Smooth muscle cell (in vitro differentiated cells): ENCODE results near the gene MYO1D. TPM values are rescaled to one million over a fixed set of nuclear protein-coding genes. Genes with fewer than 3 reads are reported as not detected.

Source experiments
- DNase-seq: peaks from one replicate; lab custom pipeline; 2025; ENCODE audit not compliant: unreplicated experiment; lab: John Stamatoyannopoulos, UW
- H2AFZ ChIP-seq: fragments of 200-600 bp; sonication (generic); 2 replicates; pipeline ENCODE4 v1.6.0; 2016; ENCODE audit warnings: antibody characterized with exemption, low read depth, mild to moderate bottlenecking
- H3F3A ChIP-seq: fragments of 200-600 bp; sonication (generic); 2 replicates; pipeline ENCODE4 v1.6.0; 2017; ENCODE audit warnings: antibody characterized with exemption, low read depth
- H3K27ac ChIP-seq: fragments of 200-600 bp; sonication (generic); 2 replicates; pipeline ENCODE4 v1.5.1; 2016; ENCODE audit warnings: low read depth, mild to moderate bottlenecking
- H3K27me3 ChIP-seq: fragments of 200-600 bp; sonication (generic); 2 replicates; pipeline ENCODE4 v1.6.1; 2016; ENCODE audit warnings: low read depth, mild to moderate bottlenecking
- H3K36me3 ChIP-seq: fragments of 200-600 bp; sonication (generic); 2 replicates; pipeline ENCODE4 v1.5.1; 2016; ENCODE audit warnings: low read depth
- H3K4me1 ChIP-seq: fragments of 200-600 bp; sonication (generic); 2 replicates; pipeline ENCODE4 v1.5.1; 2016; ENCODE audit warnings: low read depth
- H3K4me2 ChIP-seq: fragments of 200-600 bp; sonication (generic); 2 replicates; pipeline ENCODE4 v1.6.0; 2016; ENCODE audit warnings: mild to moderate bottlenecking
- H3K4me3 ChIP-seq: fragments of 200-600 bp; sonication (generic); 2 replicates; pipeline ENCODE4 v1.5.1; 2016; ENCODE audit warnings: mild to moderate bottlenecking
- H3K79me2 ChIP-seq: fragments of 200-600 bp; sonication (generic); 2 replicates; pipeline ENCODE4 v1.6.0; 2016; ENCODE audit warnings: low read depth, mild to moderate bottlenecking
- H3K9ac ChIP-seq: fragments of 200-600 bp; sonication (generic); 2 replicates; pipeline ENCODE4 v1.6.0; 2016; ENCODE audit warnings: low read depth
- H3K9me3 ChIP-seq: fragments of 200-600 bp; sonication (generic); replicated peaks from 2 replicates; pipeline ENCODE4 v1.5.1; 2016; ENCODE audit warnings: low read depth
- H4K20me1 ChIP-seq: fragments of 200-600 bp; sonication (generic); 2 replicates; pipeline ENCODE4 v1.6.0; 2016; ENCODE audit warnings: low read depth
- WGBS: methylation state at CpG from one replicate; pipeline ENCODE4 v1.1.7; 2016; ENCODE audit warnings: low lambda C conversion rate; 5-methylcytosine and 5-hydroxymethylcytosine counted together
- polyA plus RNA-seq: library from polyadenylated mRNA; unstranded; fragments of >200 nt; fragmentation: Nextera tagmentation; extraction: Ambion mirVana; gene quantifications from 2 replicates; pipeline ENCODE4 v1.2.1, GENCODE V29; 2016
- total RNA-seq: library from RNA; depleted of rRNA; stranded (reverse); fragments of >200 nt; gene quantifications from 2 replicates; pipeline ENCODE4 v1.2.3, GENCODE V29; 2014
- TF ChIP-seq, protein P1 (sequence below): fragments of 200-600 bp; sonication (generic); IDR thresholded peaks from 2 replicates; pipeline ENCODE4 v1.5.1; 2017; ENCODE audit warnings: borderline replicate concordance, mild to moderate bottlenecking, antibody characterized with exemption; ENCODE audit not compliant: insufficient read depth, poor library complexity, severe bottlenecking

Gene MYO1D
- total and polyA plus RNA-seq, 2 experiments from 2014 or later = 13.9 to 35.7 TPM

GRCh38 chr17:32801641-32802040 is 75.3 kb downstream of the MYO1D start:
- Histone ChIP-seq H3K4me1 (no peaks in the 10 kb centered on the region), H3K4me2 (no peak overlapping the region), H3F3A (no peaks in the 10 kb centered on the region), H3K27ac (no peak overlapping the region), H4K20me1 (no peaks in the 10 kb centered on the region), H3K27me3 (no peaks in the 10 kb centered on the region), H3K79me2 (peaks cover 14% of the 10 kb centered on the region), H3K9ac (no peak overlapping the region), H3K36me3 (no peaks in the 10 kb centered on the region), H2AFZ (no peak overlapping the region), H3K4me3 (no peak overlapping the region), H3K9me3 (no peaks in the 10 kb centered on the region)
- DNase-seq = no peak
- TF ChIP-seq, protein P1, sequence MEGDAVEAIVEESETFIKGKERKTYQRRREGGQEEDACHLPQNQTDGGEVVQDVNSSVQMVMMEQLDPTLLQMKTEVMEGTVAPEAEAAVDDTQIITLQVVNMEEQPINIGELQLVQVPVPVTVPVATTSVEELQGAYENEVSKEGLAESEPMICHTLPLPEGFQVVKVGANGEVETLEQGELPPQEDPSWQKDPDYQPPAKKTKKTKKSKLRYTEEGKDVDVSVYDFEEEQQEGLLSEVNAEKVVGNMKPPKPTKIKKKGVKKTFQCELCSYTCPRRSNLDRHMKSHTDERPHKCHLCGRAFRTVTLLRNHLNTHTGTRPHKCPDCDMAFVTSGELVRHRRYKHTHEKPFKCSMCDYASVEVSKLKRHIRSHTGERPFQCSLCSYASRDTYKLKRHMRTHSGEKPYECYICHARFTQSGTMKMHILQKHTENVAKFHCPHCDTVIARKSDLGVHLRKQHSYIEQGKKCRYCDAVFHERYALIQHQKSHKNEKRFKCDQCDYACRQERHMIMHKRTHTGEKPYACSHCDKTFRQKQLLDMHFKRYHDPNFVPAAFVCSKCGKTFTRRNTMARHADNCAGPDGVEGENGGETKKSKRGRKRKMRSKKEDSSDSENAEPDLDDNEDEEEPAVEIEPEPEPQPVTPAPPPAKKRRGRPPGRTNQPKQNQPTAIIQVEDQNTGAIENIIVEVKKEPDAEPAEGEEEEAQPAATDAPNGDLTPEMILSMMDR = no peak
- WGBS = 69% methylated on average over 2 of the region's 2 CpGs

GRCh38 chr17:32801193-32801592 is 75.7 kb downstream of the MYO1D start:
- no peaks in the 10 kb centered on the region for H3K9me3 ChIP-seq
- TF ChIP-seq, protein P1 = no peak
- no peak for DNase-seq
- 98% methylated on average over 4 of the region's 4 CpGs for WGBS
- H3K27ac ChIP-seq = no peak overlapping the region
- H3K36me3 ChIP-seq = no peaks in the 10 kb centered on the region
- no peak overlapping the region for H3K4me3 ChIP-seq
- H3K4me2 ChIP-seq = no peak overlapping the region
- no peaks in the 10 kb centered on the region for H3K27me3 ChIP-seq
- peaks cover 14% of the 10 kb centered on the region for H3K79me2 ChIP-seq
- H4K20me1 ChIP-seq = no peaks in the 10 kb centered on the region
- H3K4me1 ChIP-seq = no peaks in the 10 kb centered on the region
- no peak overlapping the region for H2AFZ ChIP-seq
- H3F3A ChIP-seq = no peaks in the 10 kb centered on the region
- no peak overlapping the region for H3K9ac ChIP-seq

GRCh38 chr17:32798938-32799337 is 78.0 kb downstream of the MYO1D start:
- TF ChIP-seq, protein P1 = no peak
- no peak overlapping the region for H2AFZ ChIP-seq
- no peaks in the 10 kb centered on the region for H3K9me3 ChIP-seq
- no peak overlapping the region for H3K9ac ChIP-seq
- 97% methylated on average over 1 of the region's 1 CpG for WGBS
- H3K4me1 ChIP-seq = no peaks in the 10 kb centered on the region
- H3F3A ChIP-seq = no peaks in the 10 kb centered on the region
- no peak overlapping the region for H3K27ac ChIP-seq
- no peak overlapping the region for H3K4me2 ChIP-seq
- no peak overlapping the region for H3K4me3 ChIP-seq
- no peak for DNase-seq
- no peaks in the 10 kb centered on the region for H3K27me3 ChIP-seq
- no peaks in the 10 kb centered on the region for H4K20me1 ChIP-seq
- no peaks in the 10 kb centered on the region for H3K36me3 ChIP-seq
- peaks cover 14% of the 10 kb centered on the region for H3K79me2 ChIP-seq

GRCh38 chr17:32795339-32795979 is 81.5 kb downstream of the MYO1D start:
- DNase-seq = no peak
- no peak overlapping the region for H3K27ac ChIP-seq
- no peak overlapping the region for H3K9ac ChIP-seq
- no peak overlapping the region for H3K4me3 ChIP-seq
- H3K27me3 ChIP-seq = no peaks in the 10 kb centered on the region
- H2AFZ ChIP-seq = no peak overlapping the region
- TF ChIP-seq, protein P1 = no peak
- no peaks in the 10 kb centered on the region for H3K36me3 ChIP-seq
- H3K79me2 ChIP-seq = peaks cover 7% of the 10 kb centered on the region
- no peak overlapping the region for H3K4me2 ChIP-seq
- no peaks in the 10 kb centered on the region for H3K4me1 ChIP-seq
- H4K20me1 ChIP-seq = no peaks in the 10 kb centered on the region
- no peaks in the 10 kb centered on the region for H3K9me3 ChIP-seq
- no peaks in the 10 kb centered on the region for H3F3A ChIP-seq
- 90% methylated on average over 11 of the region's 11 CpGs for WGBS
